Measurements from ENCODE around the gene SIAH3.

The SIAH3 gene

DNA sequence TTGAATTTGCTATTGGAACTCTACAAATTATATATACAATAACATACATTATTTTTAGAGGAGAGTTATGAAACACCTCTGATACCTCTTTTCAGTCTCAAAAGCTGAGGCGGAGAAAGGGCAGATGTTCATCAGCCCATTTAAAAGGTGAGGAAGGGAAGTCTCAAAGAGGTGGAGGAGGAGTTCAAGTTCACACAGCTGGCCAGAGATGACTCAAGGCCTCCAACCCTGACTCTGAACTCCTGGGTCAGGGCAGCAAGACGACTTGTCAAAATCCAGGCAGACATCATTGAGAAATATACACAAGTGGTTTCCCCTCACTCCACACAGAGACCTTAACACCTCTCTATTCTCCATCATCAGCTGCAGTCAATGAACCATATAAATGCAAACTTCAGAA is 2.1 kb downstream of the SIAH3 start:
- H3K4me2 ChIP-seq (ENCODE audit: low read length): no peak overlapping the region
- H3F3A ChIP-seq (ENCODE audit: insufficient read depth, low read length): no peaks in the 10 kb centered on the region
- TF ChIP-seq, protein P1, sequence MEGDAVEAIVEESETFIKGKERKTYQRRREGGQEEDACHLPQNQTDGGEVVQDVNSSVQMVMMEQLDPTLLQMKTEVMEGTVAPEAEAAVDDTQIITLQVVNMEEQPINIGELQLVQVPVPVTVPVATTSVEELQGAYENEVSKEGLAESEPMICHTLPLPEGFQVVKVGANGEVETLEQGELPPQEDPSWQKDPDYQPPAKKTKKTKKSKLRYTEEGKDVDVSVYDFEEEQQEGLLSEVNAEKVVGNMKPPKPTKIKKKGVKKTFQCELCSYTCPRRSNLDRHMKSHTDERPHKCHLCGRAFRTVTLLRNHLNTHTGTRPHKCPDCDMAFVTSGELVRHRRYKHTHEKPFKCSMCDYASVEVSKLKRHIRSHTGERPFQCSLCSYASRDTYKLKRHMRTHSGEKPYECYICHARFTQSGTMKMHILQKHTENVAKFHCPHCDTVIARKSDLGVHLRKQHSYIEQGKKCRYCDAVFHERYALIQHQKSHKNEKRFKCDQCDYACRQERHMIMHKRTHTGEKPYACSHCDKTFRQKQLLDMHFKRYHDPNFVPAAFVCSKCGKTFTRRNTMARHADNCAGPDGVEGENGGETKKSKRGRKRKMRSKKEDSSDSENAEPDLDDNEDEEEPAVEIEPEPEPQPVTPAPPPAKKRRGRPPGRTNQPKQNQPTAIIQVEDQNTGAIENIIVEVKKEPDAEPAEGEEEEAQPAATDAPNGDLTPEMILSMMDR (IDR thresholded peaks at IDR 0.05; ENCODE audit: low read length): no peak
- no peak for TF ChIP-seq EZH2 (IDR thresholded peaks at IDR 0.05; ENCODE audit: borderline replicate concordance, low read length)

DNA sequence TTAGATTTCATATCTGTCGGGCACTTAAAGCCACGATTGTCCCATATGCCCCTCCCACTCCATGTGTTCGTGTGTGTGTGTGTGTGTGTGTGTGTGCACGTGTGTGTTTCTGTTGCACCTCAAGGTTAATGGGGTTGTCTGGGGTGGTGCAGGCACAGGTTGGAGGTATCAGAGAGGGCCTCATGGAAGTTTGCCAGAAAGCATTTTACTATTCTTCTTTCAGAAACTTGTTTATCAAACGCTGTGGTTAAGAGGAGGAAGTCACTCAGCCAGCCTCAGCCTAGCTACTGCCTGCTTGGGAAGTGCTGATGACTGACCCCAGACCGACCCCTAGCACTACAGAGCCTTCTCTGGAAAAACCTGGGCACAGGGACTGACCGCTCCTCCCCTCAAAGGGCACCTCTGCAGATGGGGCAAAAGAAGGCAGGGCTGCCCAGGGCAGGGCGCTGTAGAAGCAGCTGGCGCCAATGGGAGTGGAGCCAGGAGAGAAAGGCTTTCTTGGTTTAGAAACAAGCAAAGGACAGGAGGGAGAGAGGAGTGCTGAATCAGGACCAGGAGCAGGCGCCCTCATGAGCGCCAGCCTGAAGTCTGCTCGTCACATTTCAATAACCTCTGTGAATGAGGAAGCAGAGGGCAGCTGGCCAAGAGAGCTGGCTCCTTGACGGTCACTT is 3.9 kb downstream of the SIAH3 start:
- Histone ChIP-seq H3K27me3 (ENCODE audit: insufficient read depth, low read length) (no peaks in the 10 kb centered on the region), H3K9me2 (ENCODE audit: low read depth, low read length) (no peaks in the 10 kb centered on the region), H3K4me3 (ENCODE audit: low read depth, low read length, poor library complexity, severe bottlenecking) (no peak overlapping the region), H3K9ac (ENCODE audit: low read length) (no peak overlapping the region), H3K4me2 (ENCODE audit: low read length) (no peak overlapping the region), H3K79me2 (ENCODE audit: insufficient read depth, low read length) (no peaks in the 10 kb centered on the region), H4K20me1 (ENCODE audit: insufficient read depth, low read length) (no peaks in the 10 kb centered on the region), H3F3A (ENCODE audit: insufficient read depth, low read length) (no peaks in the 10 kb centered on the region), H3K9me3 (ENCODE audit: low read length) (no peaks in the 10 kb centered on the region), H3K36me3 (ENCODE audit: insufficient read depth, low read length) (no peaks in the 10 kb centered on the region), H2AFZ (ENCODE audit: low read length) (no peak overlapping the region), H3K27ac (ENCODE audit: low read depth, low read length, poor library complexity, severe bottlenecking) (no peak overlapping the region), H3K4me1 (ENCODE audit: insufficient read depth, low read length, severe bottlenecking) (no peaks in the 10 kb centered on the region)
- no peak for TF ChIP-seq EZH2 (IDR thresholded peaks at IDR 0.05; ENCODE audit: borderline replicate concordance, low read length)
- TF ChIP-seq, protein P1 (IDR thresholded peaks at IDR 0.05; ENCODE audit: low read length): no peak

More for the DNA sequence above, 2.1 kb downstream of the SIAH3 start:
- Histone ChIP-seq H3K4me3 (ENCODE audit: low read depth, low read length, poor library complexity, severe bottlenecking) (no peak overlapping the region), H3K9me3 (ENCODE audit: low read length) (0 out of 2 replicates have a peak, but pooled peaks cover 2% of the 10 kb centered on the region), H3K36me3 (ENCODE audit: insufficient read depth, low read length) (no peaks in the 10 kb centered on the region), H4K20me1 (ENCODE audit: insufficient read depth, low read length) (no peaks in the 10 kb centered on the region), H3K9ac (ENCODE audit: low read length) (no peak overlapping the region), H3K27me3 (ENCODE audit: insufficient read depth, low read length) (0 out of 2 replicates have a peak, but pooled peaks cover 6% of the 10 kb centered on the region), H3K9me2 (ENCODE audit: low read depth, low read length) (no peaks in the 10 kb centered on the region), H3K79me2 (ENCODE audit: insufficient read depth, low read length) (no peaks in the 10 kb centered on the region), H3K27ac (ENCODE audit: low read depth, low read length, poor library complexity, severe bottlenecking) (no peak overlapping the region), H3K4me1 (ENCODE audit: insufficient read depth, low read length, severe bottlenecking) (no peaks in the 10 kb centered on the region), H2AFZ (ENCODE audit: low read length) (no peak overlapping the region)

DNA sequence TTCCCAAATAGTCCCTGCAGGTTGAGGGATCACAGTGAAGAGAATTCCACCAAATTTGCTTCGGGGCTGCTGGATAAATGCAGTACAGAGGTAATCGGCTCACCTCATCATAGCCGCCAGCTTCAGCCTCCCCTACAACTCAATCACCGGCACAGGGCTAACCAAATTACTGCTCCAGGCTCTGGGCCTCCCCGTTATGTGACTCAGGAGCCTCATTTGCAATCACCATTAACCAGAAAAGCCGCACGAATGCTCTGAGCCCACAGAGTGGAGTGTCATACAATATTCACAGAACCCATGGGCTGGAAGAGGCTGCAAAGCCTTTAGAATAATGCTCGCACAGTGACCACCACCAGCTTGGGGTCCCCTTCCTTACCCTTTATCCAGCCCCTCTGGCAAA is 4.9 kb downstream of the SIAH3 start:
- no peaks in the 10 kb centered on the region for H3K9me2 ChIP-seq (ENCODE audit: low read depth, low read length)
- no peak overlapping the region for H3K27ac ChIP-seq (ENCODE audit: low read depth, low read length, poor library complexity, severe bottlenecking)
- no peaks in the 10 kb centered on the region for H3K36me3 ChIP-seq (ENCODE audit: insufficient read depth, low read length)
- no peaks in the 10 kb centered on the region for H3K9me3 ChIP-seq (ENCODE audit: low read length)
- TF ChIP-seq EZH2 (IDR thresholded peaks at IDR 0.05; ENCODE audit: borderline replicate concordance, low read length): no peak
- TF ChIP-seq, protein P1 (IDR thresholded peaks at IDR 0.05; ENCODE audit: low read length): no peak
- no peaks in the 10 kb centered on the region for H3K27me3 ChIP-seq (ENCODE audit: insufficient read depth, low read length)
- no peaks in the 10 kb centered on the region for H3K4me1 ChIP-seq (ENCODE audit: insufficient read depth, low read length, severe bottlenecking)
- no peaks in the 10 kb centered on the region for H3K79me2 ChIP-seq (ENCODE audit: insufficient read depth, low read length)
- no peaks in the 10 kb centered on the region for H3F3A ChIP-seq (ENCODE audit: insufficient read depth, low read length)
- H4K20me1 ChIP-seq (ENCODE audit: insufficient read depth, low read length): no peaks in the 10 kb centered on the region
- no peak overlapping the region for H3K9ac ChIP-seq (ENCODE audit: low read length)
- H3K4me2 ChIP-seq (ENCODE audit: low read length): no peak overlapping the region
- H3K4me3 ChIP-seq (ENCODE audit: low read depth, low read length, poor library complexity, severe bottlenecking): no peak overlapping the region
- H2AFZ ChIP-seq (ENCODE audit: low read length): no peak overlapping the region
